SK-N-SH (cell line): ENCODE results near the gene LARP7. TPM values are rescaled to one million over a fixed set of nuclear protein-coding genes. Genes with fewer than 3 reads are reported as not detected.

Source experiments
- CTCF ChIA-PET: fragments of 300-600, 350-600 bp; formaldehyde crosslinking; extraction: SDS; loops from one replicate; lab custom pipeline; 2021; lab: Yijun Ruan, JAX
- POLR2A ChIA-PET: fragments of 350-600 bp; sonication (Branson Sonifier 250); formaldehyde crosslinking; extraction: SDS; loops from one replicate; lab custom pipeline; 2020; ENCODE audit warnings: antibody characterized with exemption, inconsistent platforms; lab: Yijun Ruan, JAX
- DNase-seq: peaks from one replicate; pipeline ENCODE4 v3.0.0; 2012
- H2AFZ ChIP-seq: fragments of 200-600 bp; sonication (generic); 2 replicates; pipeline ENCODE4 v1.8.1; 2016; ENCODE audit warnings: antibody characterized with exemption, mild to moderate bottlenecking, low read depth
- H3F3A ChIP-seq: fragments of 200-600 bp; sonication (generic); replicated peaks from 2 replicates; pipeline ENCODE3; 2016; ENCODE audit warnings: antibody characterized with exemption, mild to moderate bottlenecking; ENCODE audit not compliant: insufficient read depth
- H3K27ac ChIP-seq, 2 experiments: fragments of 200-500 bp in 1 of 2; fragments of 200-600 bp in 1 of 2; sonication (Bioruptor generic) in 1 of 2; sonication (generic), shearing (Covaris generic) in 1 of 2; 2 replicates each; pipeline versions ENCODE4 v1.5.1 to v1.6.1; 2014 to 2016; ENCODE audit warnings: low read depth in 2 of 2, inconsistent platforms in 1 of 2, low read length in 1 of 2, mild to moderate bottlenecking in 1 of 2, mixed read lengths in 1 of 2
- H3K27me3 ChIP-seq: fragments of 200-600 bp; sonication (generic), shearing (Covaris generic); 2 replicates; pipeline ENCODE4 v1.6.1; 2016; ENCODE audit warnings: mixed run types; ENCODE audit not compliant: insufficient read depth
- H3K36me3 ChIP-seq, 2 experiments: fragments of 200-500 bp in 1 of 2; fragments of 200-600 bp in 1 of 2; sonication (Bioruptor generic) in 1 of 2; sonication (generic) in 1 of 2; replicated peaks in 1 of 2; 2 replicates each; pipeline versions ENCODE3 to v1.5.1; 2014 to 2016; ENCODE audit warnings: low read length in 1 of 2, mild to moderate bottlenecking in 1 of 2; ENCODE audit not compliant: insufficient read depth in 2 of 2, control insufficient read depth in 1 of 2
- H3K4me1 ChIP-seq, 2 experiments: fragments of 200-500 bp in 1 of 2; fragments of 200-600 bp in 1 of 2; sonication (Bioruptor generic) in 1 of 2; sonication (generic), shearing (Covaris generic) in 1 of 2; 2 replicates each; pipeline versions ENCODE4 v1.5.1 to v1.6.1; 2014 to 2016; ENCODE audit warnings: low read depth in 1 of 2, low read length in 1 of 2, mixed run types in 1 of 2; ENCODE audit not compliant: insufficient read depth in 2 of 2, control insufficient read depth in 1 of 2
- H3K4me2 ChIP-seq: fragments of 200-600 bp; sonication (generic), shearing (Covaris generic); 2 replicates; pipeline ENCODE4 v1.6.1; 2017; ENCODE audit warnings: mixed run types
- H3K4me3 ChIP-seq, 2 experiments: fragments of 200-500 bp in 1 of 2; fragments of 200-600 bp in 1 of 2; sonication (Bioruptor generic) in 1 of 2; sonication (generic), shearing (Covaris generic) in 1 of 2; 2 replicates each; pipeline versions ENCODE4 v1.5.1 to v1.8.1; 2014 to 2016; ENCODE audit warnings: low read depth in 2 of 2, inconsistent platforms in 1 of 2, low read length in 1 of 2, mild to moderate bottlenecking in 1 of 2, mixed read lengths in 1 of 2, moderate library complexity in 1 of 2
- H3K79me2 ChIP-seq: fragments of 200-600 bp; sonication (generic); 2 replicates; pipeline ENCODE4 v1.8.1; 2017; ENCODE audit warnings: mild to moderate bottlenecking; ENCODE audit not compliant: insufficient read depth
- H3K9ac ChIP-seq: fragments of 200-600 bp; sonication (generic); 2 replicates; pipeline ENCODE4 v1.6.1; 2017; ENCODE audit warnings: mixed run types
- H3K9me2 ChIP-seq: fragments of 200-600 bp; sonication (generic); 2 replicates; pipeline ENCODE4 v1.6.1; 2017; ENCODE audit warnings: mixed run types
- H3K9me3 ChIP-seq: fragments of 200-600 bp; sonication (generic); 2 replicates; pipeline ENCODE4 v1.6.1; 2017; ENCODE audit warnings: mixed run types, mild to moderate bottlenecking, moderate library complexity
- H4K20me1 ChIP-seq: fragments of 200-600 bp; sonication (generic); 2 replicates; pipeline ENCODE4 v1.6.1; 2017; ENCODE audit warnings: mild to moderate bottlenecking, mixed run types; ENCODE audit not compliant: insufficient read depth
- CHD2 ChIP-seq: fragments of 150-350 bp; IDR thresholded peaks from 2 replicates; pipeline ENCODE4 v1.6.1; 2018; ENCODE audit warnings: low read length; ENCODE audit not compliant: partially characterized antibody
- ELF1 ChIP-seq: IDR thresholded peaks from 2 replicates; pipeline ENCODE4 v1.4.0; 2012
- EP300 ChIP-seq, 2 experiments: IDR thresholded peaks; 2 replicates each; pipeline versions ENCODE4 v1.4.0 to v1.6.1; 2012; ENCODE audit warnings: borderline replicate concordance in 1 of 2, low read depth in 1 of 2, low read length in 1 of 2
- EZH2phosphoT487 ChIP-seq: fragments of 200-600 bp; sonication (generic); IDR thresholded peaks from 2 replicates; pipeline ENCODE4 v1.6.1; 2017; ENCODE audit warnings: low read depth, mixed run types, mild to moderate bottlenecking, antibody characterized with exemption, moderate library complexity, borderline replicate concordance
- FOSL2 ChIP-seq: IDR thresholded peaks from 2 replicates; pipeline ENCODE4 v1.4.0; 2012; ENCODE audit warnings: low read depth, mild to moderate bottlenecking, moderate library complexity, borderline replicate concordance
- FOXM1 ChIP-seq: IDR thresholded peaks from 2 replicates; pipeline ENCODE4 v1.4.0; 2012; ENCODE audit warnings: low read depth, mild to moderate bottlenecking
- GABPA ChIP-seq: IDR thresholded peaks from 2 replicates; pipeline ENCODE4 v1.4.0; 2012; ENCODE audit warnings: low read depth, mild to moderate bottlenecking
- JUND ChIP-seq: IDR thresholded peaks from 2 replicates; pipeline ENCODE4 v1.4.0; 2012
- MAX ChIP-seq: IDR thresholded peaks from 2 replicates; pipeline ENCODE4 v1.4.0; 2012; ENCODE audit warnings: low read depth
- MEF2A ChIP-seq: IDR thresholded peaks from 2 replicates; pipeline ENCODE4 v1.4.0; 2012; ENCODE audit warnings: low read depth, borderline replicate concordance
- NRF1 ChIP-seq: IDR thresholded peaks from 2 replicates; pipeline ENCODE4 v1.6.1; 2012; ENCODE audit warnings: low read depth, mild to moderate bottlenecking, low read length
- POLR2AphosphoS5 ChIP-seq: IDR thresholded peaks from 2 replicates; pipeline ENCODE4 v1.6.1; 2012; ENCODE audit warnings: low read depth, low read length
- RAD21 ChIP-seq: IDR thresholded peaks from 2 replicates; pipeline ENCODE4 v1.6.1; 2012; ENCODE audit warnings: mild to moderate bottlenecking, low read length
- RCOR1 ChIP-seq: fragments of 150-350 bp; IDR thresholded peaks from 2 replicates; pipeline ENCODE4 v1.6.1; 2017; ENCODE audit warnings: antibody characterized with exemption, low read length
- RXRA ChIP-seq: IDR thresholded peaks from 2 replicates; pipeline ENCODE4 v1.4.0; 2012; ENCODE audit warnings: low read depth, mild to moderate bottlenecking, borderline replicate concordance
- SIN3A ChIP-seq: IDR thresholded peaks from 2 replicates; pipeline ENCODE4 v1.6.1; 2012; ENCODE audit warnings: low read depth, mild to moderate bottlenecking, low read length, moderate library complexity, borderline replicate concordance
- SMC3 ChIP-seq: IDR thresholded peaks from 2 replicates; pipeline ENCODE4 v1.6.1; 2012; ENCODE audit warnings: low read depth, low read length, improper control_type of control experiment
- TAF1 ChIP-seq: IDR thresholded peaks from 2 replicates; pipeline ENCODE4 v1.6.1; 2012; ENCODE audit warnings: low read depth, mild to moderate bottlenecking, low read length, moderate library complexity, borderline replicate concordance
- TCF12 ChIP-seq: IDR thresholded peaks from 2 replicates; pipeline ENCODE4 v1.4.0; 2012
- TEAD4 ChIP-seq: IDR thresholded peaks from 2 replicates; pipeline ENCODE4 v1.4.0; 2012; ENCODE audit warnings: mild to moderate bottlenecking, borderline replicate concordance; ENCODE audit not compliant: insufficient read depth
- YY1 ChIP-seq: IDR thresholded peaks from 2 replicates; pipeline ENCODE4 v1.4.0; 2012; ENCODE audit warnings: low read depth, mild to moderate bottlenecking
- WGBS: methylation state at CpG from one replicate; pipeline ENCODE4 v1.1.6; 2017; ENCODE audit warnings: low lambda C conversion rate; 5-methylcytosine and 5-hydroxymethylcytosine counted together
- polyA plus RNA-seq, 3 experiments: library from polyadenylated mRNA; depleted of rRNA; stranded (reverse); fragments of >200 nt; gene quantifications; 2 replicates each; pipeline ENCODE4 v1.2.3, GENCODE V29; 2012
- TF ChIP-seq, protein P1 (sequence below): fragments of 150-350 bp; IDR thresholded peaks from 2 replicates; pipeline ENCODE4 v1.6.1; 2017; ENCODE audit warnings: antibody characterized with exemption, low read length, low read depth, borderline replicate concordance
- TF ChIP-seq, protein P2 (sequence below): fragments of 200-600 bp; sonication (generic); IDR thresholded peaks from 2 replicates; pipeline ENCODE4 v1.6.1; 2017; ENCODE audit warnings: antibody characterized with exemption, mild to moderate bottlenecking, moderate library complexity
- TF ChIP-seq, protein P3 (sequence below): IDR thresholded peaks from 2 replicates; pipeline ENCODE4; 2012

LARP7 gene
- polyA plus RNA-seq, 1 of the 3 experiments (the other 2 are of a cell fraction), result 9.4 TPM

DNA sequence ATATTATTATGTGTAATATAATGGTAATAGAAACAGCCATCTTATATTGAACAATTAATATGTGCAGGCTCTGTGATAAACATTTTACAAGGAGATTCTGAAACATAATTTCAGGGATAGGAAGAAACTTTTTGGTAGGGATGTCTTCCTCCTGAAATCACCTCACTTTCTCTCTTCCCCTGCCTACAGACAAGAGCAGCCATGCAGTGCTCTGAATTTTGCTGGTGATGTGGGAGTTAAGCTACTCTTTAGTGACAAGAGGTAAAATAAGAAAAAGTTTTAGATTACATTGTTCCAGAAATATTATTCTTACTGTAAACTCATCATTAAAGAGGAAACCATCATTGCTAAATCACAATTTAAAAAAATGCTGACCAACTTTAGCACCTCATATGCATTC, 36.1 kb downstream of the LARP7 start:
- CTCF ChIA-PET, result interaction anchor here (0.6 to 0.8 kb wide), 2 partner anchors 90 to 438 kb away, joined by 3 read pairs; no protein-coding TSS in a partner anchor
- Histone ChIP-seq H3K79me2 (no peaks in the 10 kb centered on the region), H3F3A (no peaks in the 10 kb centered on the region), H3K27ac (no peak overlapping the region)
- TF ChIP-seq TEAD4 (no peak), RAD21 (no peak), ELF1 (no peak), RCOR1 (no peak), CHD2 (no peak), EZH2phosphoT487 (no peak), SIN3A (no peak), NRF1 (no peak), TAF1 (no peak), RXRA (no peak)
- TF ChIP-seq, protein P1, sequence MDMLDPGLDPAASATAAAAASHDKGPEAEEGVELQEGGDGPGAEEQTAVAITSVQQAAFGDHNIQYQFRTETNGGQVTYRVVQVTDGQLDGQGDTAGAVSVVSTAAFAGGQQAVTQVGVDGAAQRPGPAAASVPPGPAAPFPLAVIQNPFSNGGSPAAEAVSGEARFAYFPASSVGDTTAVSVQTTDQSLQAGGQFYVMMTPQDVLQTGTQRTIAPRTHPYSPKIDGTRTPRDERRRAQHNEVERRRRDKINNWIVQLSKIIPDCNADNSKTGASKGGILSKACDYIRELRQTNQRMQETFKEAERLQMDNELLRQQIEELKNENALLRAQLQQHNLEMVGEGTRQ, result no peak
- TF ChIP-seq, protein P2, sequence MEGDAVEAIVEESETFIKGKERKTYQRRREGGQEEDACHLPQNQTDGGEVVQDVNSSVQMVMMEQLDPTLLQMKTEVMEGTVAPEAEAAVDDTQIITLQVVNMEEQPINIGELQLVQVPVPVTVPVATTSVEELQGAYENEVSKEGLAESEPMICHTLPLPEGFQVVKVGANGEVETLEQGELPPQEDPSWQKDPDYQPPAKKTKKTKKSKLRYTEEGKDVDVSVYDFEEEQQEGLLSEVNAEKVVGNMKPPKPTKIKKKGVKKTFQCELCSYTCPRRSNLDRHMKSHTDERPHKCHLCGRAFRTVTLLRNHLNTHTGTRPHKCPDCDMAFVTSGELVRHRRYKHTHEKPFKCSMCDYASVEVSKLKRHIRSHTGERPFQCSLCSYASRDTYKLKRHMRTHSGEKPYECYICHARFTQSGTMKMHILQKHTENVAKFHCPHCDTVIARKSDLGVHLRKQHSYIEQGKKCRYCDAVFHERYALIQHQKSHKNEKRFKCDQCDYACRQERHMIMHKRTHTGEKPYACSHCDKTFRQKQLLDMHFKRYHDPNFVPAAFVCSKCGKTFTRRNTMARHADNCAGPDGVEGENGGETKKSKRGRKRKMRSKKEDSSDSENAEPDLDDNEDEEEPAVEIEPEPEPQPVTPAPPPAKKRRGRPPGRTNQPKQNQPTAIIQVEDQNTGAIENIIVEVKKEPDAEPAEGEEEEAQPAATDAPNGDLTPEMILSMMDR, result no peak
- TF ChIP-seq, all 33 proteins: peak for 0
- POLR2A ChIA-PET, result no interaction called here
- Histone ChIP-seq H3K36me3 (no peaks in the 10 kb centered on the region), H3K4me1 (no peaks in the 10 kb centered on the region), H2AFZ (no peak overlapping the region), H3K9me2 (no peaks in the 10 kb centered on the region), H3K4me3 (no peak overlapping the region), H3K9ac (no peak overlapping the region), H4K20me1 (no peaks in the 10 kb centered on the region), H3K9me3 (no peaks in the 10 kb centered on the region), H3K27me3 (no peaks in the 10 kb centered on the region), H3K4me2 (no peak overlapping the region)
- no peak for DNase-seq

DNA sequence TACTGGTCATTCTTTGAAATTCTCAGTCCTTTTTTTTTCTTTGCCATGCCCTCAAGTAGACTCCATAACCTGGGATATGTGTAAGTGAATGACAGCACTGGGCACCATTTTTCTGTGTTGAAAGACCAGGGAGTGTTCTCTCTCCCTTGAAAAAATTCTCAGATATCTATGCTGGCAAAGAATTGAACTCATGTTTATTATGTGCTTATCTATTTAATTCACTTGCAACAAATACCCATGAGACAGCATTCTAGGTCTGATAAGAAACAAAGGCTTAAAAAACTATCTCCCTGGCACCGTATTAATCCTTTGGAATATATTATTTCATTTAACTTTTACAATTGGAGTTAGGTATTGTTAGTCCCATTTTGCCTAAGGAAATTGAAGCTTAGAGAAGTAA, 36.7 kb downstream of the LARP7 start:
- no peak overlapping the region for H3K9ac ChIP-seq
- no peak for TF ChIP-seq TCF12
- TF ChIP-seq FOSL2, result no peak
- TF ChIP-seq, protein P3, sequence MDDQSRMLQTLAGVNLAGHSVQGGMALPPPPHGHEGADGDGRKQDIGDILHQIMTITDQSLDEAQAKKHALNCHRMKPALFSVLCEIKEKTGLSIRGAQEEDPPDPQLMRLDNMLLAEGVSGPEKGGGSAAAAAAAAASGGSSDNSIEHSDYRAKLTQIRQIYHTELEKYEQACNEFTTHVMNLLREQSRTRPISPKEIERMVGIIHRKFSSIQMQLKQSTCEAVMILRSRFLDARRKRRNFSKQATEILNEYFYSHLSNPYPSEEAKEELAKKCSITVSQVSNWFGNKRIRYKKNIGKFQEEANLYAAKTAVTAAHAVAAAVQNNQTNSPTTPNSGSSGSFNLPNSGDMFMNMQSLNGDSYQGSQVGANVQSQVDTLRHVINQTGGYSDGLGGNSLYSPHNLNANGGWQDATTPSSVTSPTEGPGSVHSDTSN, result no peak
- no peak for TF ChIP-seq MAX
- no peak for TF ChIP-seq TAF1
- TF ChIP-seq SMC3, result no peak
- no peak for TF ChIP-seq RXRA
- TF ChIP-seq POLR2AphosphoS5, result no peak
- TF ChIP-seq FOXM1, result no peak
- TF ChIP-seq MEF2A, result no peak
- no peak for TF ChIP-seq GABPA
- no peak for TF ChIP-seq YY1
- no peak for TF ChIP-seq NRF1
- no peak for TF ChIP-seq EP300 (IDR thresholded peaks at IDR 0.05; ENCODE audit: borderline replicate concordance in 1 of 2, low read depth in 1 of 2, low read length in 1 of 2)
- no peak for TF ChIP-seq JUND
- TF ChIP-seq SIN3A, result no peak
- TF ChIP-seq, protein P2, result no peak

More for the DNA sequence above, 36.7 kb downstream of the LARP7 start:
- no peak overlapping the region for H3K4me3 ChIP-seq
- no peaks in the 10 kb centered on the region for H3K4me1 ChIP-seq
- no peaks in the 10 kb centered on the region for H3K79me2 ChIP-seq
- WGBS, result 46% methylated on average over 1 of the region's 1 CpG
- H3K4me2 ChIP-seq, result no peak overlapping the region
- CTCF ChIA-PET, result interaction anchor here (1.5 kb wide), 1 partner anchor 37 kb away, joined by 3 read pairs; the partner anchor contains the start of genes LARP7 and ZGRF1
- no peaks in the 10 kb centered on the region for H3K9me2 ChIP-seq
- no peaks in the 10 kb centered on the region for H3K36me3 ChIP-seq
- H3K27ac ChIP-seq, result no peak overlapping the region
- POLR2A ChIA-PET, result no interaction called here
- H3K9me3 ChIP-seq, result no peaks in the 10 kb centered on the region
- no peaks in the 10 kb centered on the region for H3K27me3 ChIP-seq
- no peak overlapping the region for H2AFZ ChIP-seq
- H4K20me1 ChIP-seq, result no peaks in the 10 kb centered on the region
- H3F3A ChIP-seq, result no peaks in the 10 kb centered on the region
- DNase-seq, result no peak
